ENCODE results near the gene CAPN12. TPM values are rescaled to one million over a fixed set of nuclear protein-coding genes. Genes with fewer than 3 reads are reported as not detected.
"Not testable (repeated sequence)": the region's sequence is repeated elsewhere in the genome, so short reads cannot be mapped to it uniquely, and the experiment has no call there.

Gene CAPN12, protein sequence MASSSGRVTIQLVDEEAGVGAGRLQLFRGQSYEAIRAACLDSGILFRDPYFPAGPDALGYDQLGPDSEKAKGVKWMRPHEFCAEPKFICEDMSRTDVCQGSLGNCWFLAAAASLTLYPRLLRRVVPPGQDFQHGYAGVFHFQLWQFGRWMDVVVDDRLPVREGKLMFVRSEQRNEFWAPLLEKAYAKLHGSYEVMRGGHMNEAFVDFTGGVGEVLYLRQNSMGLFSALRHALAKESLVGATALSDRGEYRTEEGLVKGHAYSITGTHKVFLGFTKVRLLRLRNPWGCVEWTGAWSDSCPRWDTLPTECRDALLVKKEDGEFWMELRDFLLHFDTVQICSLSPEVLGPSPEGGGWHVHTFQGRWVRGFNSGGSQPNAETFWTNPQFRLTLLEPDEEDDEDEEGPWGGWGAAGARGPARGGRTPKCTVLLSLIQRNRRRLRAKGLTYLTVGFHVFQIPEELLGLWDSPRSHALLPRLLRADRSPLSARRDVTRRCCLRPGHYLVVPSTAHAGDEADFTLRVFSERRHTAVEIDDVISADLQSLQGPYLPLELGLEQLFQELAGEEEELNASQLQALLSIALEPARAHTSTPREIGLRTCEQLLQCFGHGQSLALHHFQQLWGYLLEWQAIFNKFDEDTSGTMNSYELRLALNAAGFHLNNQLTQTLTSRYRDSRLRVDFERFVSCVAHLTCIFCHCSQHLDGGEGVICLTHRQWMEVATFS
- 0.51 and 7.3 TPM in 2 replicates for total RNA-seq

DNA sequence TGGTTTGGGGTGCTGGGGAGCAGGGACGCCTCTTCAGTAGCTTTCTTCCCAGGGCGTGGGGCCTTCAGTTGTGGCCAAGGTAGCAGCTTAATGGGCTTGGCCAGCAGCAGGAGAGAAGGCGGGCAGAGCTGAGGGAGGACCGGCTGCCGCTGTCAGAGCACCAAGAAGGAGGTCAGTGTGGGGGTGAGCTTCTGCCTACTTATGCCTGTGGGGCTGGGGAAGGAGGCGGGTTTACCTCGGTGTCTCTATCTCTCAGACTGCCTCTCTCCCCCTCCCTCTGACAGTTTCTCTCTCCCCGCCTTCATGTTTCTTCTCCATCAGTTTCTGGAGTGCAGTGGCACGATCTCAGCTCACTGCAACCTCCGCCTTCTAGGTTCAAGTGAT lies at the start of gene CAPN12:
Gene CAPN12 (minus strand): TSS at position 177 of the 384 bp plus-strand sequence. CDS start 309 bp downstream, outside the sequence.
- DNase-seq (ENCODE audit: low read depth): no peak
- no peak for TF ChIP-seq CTCF (conservative IDR thresholded peaks at IDR 0.05; ENCODE audit: low read depth, low read length)
- H3K4me3 ChIP-seq (ENCODE audit: low read depth, low read length): no peak within 1 kb of the TSS

DNA sequence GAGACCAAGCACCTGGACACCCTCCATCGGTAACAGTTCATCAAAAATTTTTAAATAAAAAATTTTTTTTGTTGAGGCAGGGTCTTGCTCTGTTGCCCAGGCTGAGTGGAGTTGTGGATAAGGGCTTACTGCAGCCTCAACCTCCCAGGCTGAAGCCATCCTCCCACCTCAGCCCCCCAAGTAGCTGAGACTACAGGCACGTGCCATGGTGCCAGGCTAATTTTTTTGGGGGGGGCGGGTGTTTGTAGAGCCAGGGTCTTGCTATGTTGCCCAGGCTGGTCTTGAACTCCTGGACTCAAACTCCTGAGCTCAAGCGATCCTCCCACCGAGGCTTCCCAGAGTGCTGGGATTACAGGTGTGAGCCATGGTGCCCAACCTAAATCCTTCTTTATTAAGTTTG lies 49.4 kb upstream of the CAPN12 start:
- no peak for DNase-seq (ENCODE audit: low read depth)
- TF ChIP-seq CTCF (conservative IDR thresholded peaks at IDR 0.05; ENCODE audit: low read depth, low read length): no peak
- H3K4me3 ChIP-seq (ENCODE audit: low read depth, low read length): no peak overlapping the region

- no peak overlapping the region for H3K4me3 ChIP-seq (ENCODE audit: low read depth, low read length)
- TF ChIP-seq CTCF (conservative IDR thresholded peaks at IDR 0.05; ENCODE audit: low read depth, low read length): no peak
- DNase-seq (ENCODE audit: low read depth): no peak
These were observed 48.9 kb upstream of the CAPN12 start for GRCh38 chr19:38793177-38793576.

DNA sequence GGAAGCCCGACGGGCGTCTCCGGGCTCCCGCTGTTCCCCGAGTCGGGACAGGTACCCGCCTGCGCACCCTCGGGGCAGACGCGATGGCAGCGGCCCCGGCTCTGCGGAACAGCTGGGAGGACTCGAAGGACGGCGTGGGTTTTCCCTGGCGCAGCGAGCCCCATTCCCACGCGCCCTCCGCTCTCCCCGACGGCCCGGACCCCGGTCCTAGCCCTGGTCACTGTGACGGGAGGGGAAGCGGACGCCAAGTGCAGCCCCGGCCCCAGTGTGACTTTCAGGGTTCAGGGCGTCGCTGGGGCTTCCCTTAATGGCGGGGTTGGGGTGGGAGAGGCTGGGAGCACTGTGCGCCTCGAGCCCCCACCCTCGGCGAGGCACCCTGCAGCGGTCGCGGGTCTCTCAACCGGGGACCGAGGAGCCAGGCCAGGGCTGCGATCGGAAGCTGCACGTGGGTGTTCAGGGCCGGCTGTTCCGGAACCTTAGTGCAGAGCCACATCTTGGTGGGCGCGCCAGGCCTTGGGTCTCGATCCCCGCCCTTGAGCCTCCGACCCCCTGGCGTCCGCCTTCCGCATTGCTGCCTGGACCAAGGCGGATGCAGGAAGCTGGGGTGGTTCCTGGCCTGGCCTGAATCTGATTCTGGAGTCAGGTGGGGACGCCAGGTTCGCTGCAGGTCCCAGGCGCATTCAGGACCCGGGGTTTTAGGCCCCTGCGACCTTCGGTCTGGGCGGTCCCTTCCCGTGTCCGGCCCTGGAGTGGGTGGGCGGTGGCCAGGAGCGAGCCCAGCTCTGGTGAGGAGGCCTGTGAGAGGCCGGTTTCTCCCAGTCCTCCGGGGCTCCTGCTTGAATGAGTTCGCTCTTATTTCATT lies 48.2 kb upstream of the CAPN12 start:
- DNase-seq (ENCODE audit: low read depth): no peak
- H3K4me3 ChIP-seq (ENCODE audit: low read depth, low read length): peak overlapping the region; percentile 23
- peak; percentile 40 for TF ChIP-seq CTCF (conservative IDR thresholded peaks at IDR 0.05; ENCODE audit: low read depth, low read length)

DNA sequence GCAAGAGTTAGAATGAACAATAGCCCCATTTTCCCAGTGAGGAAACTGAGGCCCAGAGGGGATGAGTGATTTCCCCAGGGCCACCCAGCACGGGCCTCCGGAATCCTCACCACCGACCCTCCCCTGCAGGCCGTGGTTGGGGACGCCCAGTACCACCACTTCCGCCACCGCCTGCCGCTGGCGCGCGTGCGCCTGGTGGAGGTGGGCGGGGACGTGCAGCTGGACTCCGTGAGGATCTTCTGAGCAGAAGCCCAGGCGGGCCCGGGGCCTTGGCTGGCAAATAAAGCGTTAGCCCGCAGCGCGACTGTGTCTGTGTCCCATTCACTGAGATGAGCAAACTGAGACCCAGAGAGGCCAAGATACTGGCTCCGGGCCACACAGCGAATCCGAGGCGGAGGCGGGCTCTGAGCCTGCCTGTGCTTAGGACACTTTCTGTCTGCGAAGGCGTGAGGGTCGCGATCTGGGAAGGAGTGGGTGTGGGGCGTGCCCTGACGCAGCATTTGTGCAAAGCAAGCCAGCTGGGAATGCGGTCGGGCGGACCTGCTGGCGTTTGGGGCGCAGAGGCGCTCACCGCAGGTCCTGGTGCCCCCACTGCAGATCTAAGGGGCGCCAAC lies 47.3 kb upstream of the CAPN12 start:
- DNase-seq (ENCODE audit: low read depth): not testable (repeated sequence)
- H3K4me3 ChIP-seq (ENCODE audit: low read depth, low read length): peak overlapping the region; percentile 23

DNA sequence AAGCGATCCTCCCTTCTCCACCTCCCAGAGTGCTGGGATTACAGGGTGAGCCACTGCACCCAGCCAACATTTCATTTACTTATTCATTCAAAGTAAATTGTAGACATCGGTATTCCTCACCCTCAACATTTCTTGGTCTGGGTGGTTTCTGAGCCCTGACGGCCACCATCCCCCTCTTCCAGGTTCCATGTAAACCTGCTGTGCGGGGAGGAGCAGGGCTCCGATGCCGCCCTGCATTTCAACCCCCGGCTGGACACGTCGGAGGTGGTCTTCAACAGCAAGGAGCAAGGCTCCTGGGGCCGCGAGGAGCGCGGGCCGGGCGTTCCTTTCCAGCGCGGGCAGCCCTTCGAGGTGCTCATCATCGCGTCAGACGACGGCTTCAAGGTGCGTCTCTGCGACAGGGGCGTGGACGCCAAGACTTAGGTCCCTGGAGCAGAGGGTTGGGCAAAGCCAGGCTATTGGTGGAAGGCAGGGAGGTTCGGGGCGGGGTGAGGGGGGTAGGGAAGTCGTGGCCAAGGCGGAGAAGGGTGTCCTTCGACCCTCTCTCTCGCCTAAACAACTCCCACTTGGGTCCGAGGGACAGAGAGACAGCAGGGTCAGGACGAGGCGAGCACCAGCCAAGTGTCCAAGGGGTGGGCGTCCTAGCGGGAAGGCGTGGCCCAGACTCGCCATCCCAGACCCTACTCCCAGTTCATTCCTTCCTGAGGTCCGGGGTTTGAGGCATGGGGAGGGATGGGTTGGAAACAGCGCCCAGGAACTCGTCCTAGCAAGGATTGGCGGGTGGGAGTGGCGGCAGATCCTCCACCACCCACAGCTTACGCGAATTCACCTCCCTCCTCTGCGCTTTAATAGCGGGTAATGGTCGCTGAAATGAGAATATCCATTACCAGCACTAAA lies 46.5 kb upstream of the CAPN12 start:
- DNase-seq (ENCODE audit: low read depth): not testable (repeated sequence)
- H3K4me3 ChIP-seq (ENCODE audit: low read depth, low read length): peak overlapping the region; percentile 23

Data from epithelial cell of proximal tubule (primary cell).